Measurements from ENCODE around the gene SGCD.

DNA sequence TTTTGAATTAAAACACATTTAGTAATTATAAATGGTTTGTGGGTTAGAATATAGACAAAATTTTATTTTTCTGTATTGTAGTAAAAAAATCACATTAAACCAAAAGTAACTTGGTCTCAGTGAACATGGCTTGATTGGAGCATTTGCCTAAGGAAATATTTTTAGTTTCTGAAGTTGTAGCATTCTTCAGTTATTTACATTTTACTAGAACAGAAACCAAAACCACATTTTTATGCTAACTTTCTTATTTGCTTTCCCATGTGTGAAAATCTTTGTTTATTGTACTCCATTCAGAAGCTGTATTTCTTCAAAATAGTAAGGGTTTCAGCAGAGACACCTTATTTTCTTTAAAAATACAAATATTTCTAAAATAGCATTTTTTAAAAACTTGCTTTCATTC lies 129.9 kb downstream of the SGCD start:
- TF ChIP-seq POLR2A (IDR thresholded peaks at IDR 0.05; ENCODE audit: low read depth, low read length) (no peak), TAF1 (IDR thresholded peaks at IDR 0.05; ENCODE audit: low read depth, low read length) (no peak), POLR2AphosphoS5 (IDR thresholded peaks at IDR 0.05; ENCODE audit: low read depth, low read length) (no peak), POU2F2 (IDR thresholded peaks at IDR 0.05; ENCODE audit: low read depth, low read length) (no peak)

Measured in GM12891 (cell line).